Omental fat pad (tissue), 4 donors: ENCODE measurements around the gene MYO10. TPM values are rescaled to one million over a fixed set of nuclear protein-coding genes. Genes with fewer than 3 reads are reported as not detected.

ENCODE experiments used
- ATAC-seq: fragments of 150-250 bp; one replicate; pipeline ENCODE4 v1.9.1; 2016; ENCODE audit warnings: mild to moderate bottlenecking, moderate library complexity; ENCODE audit not compliant: low FRiP score
- DNase-seq: peaks from one replicate; pipeline ENCODE4 v3.0.0-alpha.2; 2019; ENCODE audit warnings: low spot score
- total RNA-seq, 4 donors: library from RNA; depleted of rRNA; stranded (reverse); fragments of >200 nt; gene quantifications; one replicate each; pipeline ENCODE4 v1.1.0, GENCODE V29; 2016
- TF ChIP-seq, protein P1 (sequence below), 3 donors: fragments of 450-650 bp; IDR thresholded peaks; one replicate each; pipeline ENCODE4 v1.5.1; 2016 to 2017; ENCODE audit warnings: antibody characterized with exemption in 3 of 3, mild to moderate bottlenecking in 3 of 3, moderate library complexity in 2 of 3

MYO10 gene
- total RNA-seq, 4 donors from 2014 or later = 12.1 to 35.8 (median 17.7) TPM

DNA sequence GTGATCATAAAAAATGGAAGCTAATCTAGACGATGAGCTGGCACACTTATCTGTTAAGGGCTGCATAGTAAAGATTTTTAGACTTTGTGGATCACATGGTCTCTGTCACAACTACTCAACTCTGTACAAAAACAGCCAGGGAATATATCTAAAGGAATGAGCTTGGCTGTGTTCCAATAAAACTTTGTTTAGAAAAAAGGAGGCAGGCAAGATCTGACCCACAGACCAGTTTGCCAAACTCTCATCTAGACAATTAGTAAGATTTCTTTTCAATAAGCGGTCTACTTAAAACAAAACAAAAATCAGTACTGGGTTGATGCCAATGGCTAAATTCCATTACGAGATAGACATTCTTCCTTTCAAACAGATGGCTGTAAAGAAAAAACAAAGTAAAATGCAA is 266.3 kb downstream of the MYO10 start:
- ATAC-seq = peak; percentile 33
- TF ChIP-seq, protein P1, sequence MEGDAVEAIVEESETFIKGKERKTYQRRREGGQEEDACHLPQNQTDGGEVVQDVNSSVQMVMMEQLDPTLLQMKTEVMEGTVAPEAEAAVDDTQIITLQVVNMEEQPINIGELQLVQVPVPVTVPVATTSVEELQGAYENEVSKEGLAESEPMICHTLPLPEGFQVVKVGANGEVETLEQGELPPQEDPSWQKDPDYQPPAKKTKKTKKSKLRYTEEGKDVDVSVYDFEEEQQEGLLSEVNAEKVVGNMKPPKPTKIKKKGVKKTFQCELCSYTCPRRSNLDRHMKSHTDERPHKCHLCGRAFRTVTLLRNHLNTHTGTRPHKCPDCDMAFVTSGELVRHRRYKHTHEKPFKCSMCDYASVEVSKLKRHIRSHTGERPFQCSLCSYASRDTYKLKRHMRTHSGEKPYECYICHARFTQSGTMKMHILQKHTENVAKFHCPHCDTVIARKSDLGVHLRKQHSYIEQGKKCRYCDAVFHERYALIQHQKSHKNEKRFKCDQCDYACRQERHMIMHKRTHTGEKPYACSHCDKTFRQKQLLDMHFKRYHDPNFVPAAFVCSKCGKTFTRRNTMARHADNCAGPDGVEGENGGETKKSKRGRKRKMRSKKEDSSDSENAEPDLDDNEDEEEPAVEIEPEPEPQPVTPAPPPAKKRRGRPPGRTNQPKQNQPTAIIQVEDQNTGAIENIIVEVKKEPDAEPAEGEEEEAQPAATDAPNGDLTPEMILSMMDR (IDR thresholded peaks at IDR 0.05) = no peak
- no peak for DNase-seq

- TF ChIP-seq, protein P1 (IDR thresholded peaks at IDR 0.05) = no peak
- no peak for DNase-seq
- ATAC-seq = no peak
Observed at GRCh38 chr5:16668631-16669030, 267.5 kb downstream of the MYO10 start.

DNA sequence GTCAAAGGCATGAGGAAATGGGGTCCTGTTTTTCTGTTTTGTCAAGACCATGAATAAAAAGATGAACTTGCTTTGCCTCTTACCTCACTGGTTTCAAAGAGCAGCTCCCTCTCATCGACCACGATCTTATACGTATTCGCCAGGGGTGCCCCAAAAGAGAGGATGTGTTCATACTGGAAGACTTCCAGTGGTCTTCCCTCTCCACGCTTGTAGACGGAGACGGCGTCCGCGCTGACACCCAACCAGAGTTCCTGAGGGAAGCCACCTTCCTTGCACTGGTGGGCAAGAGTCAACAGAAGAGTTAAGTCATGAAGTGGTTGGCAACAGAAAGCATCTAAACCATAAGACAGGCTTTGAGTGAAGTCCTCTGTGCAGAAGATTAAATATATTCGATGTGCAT is 267.9 kb downstream of the MYO10 start:
- ATAC-seq (no peak), DNase-seq (no peak)
- TF ChIP-seq, protein P1 (IDR thresholded peaks at IDR 0.05) = no peak

DNA sequence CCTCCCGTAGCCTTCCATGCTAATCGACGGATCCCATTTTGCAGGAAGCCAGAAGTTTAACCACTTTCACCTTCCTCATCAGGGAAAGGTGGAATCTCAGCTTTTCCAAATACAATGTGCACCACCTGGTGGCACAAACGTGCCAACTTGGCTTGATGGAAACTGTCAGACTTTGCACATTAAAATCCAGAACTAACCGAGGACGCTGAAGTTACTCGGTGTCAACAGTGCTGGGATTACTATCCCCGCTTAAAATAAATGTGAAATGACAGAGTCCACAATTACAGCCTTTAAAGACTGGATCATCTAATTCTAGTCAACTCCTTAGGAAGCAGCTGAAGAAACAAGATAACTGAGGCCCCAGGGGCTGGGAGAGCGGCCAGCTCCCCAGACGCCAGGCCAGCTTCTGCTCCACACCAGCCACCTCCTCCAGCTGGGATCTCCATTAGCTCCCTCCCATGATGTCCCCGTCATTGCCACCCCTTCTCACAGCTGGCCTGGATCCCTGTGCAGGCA is 269.1 kb downstream of the MYO10 start:
- TF ChIP-seq, protein P1 (IDR thresholded peaks at IDR 0.05) = peak in 1 of 3 donors; percentile 12
- ATAC-seq (peak; percentile 60), DNase-seq (no peak)

GRCh38 chr5:16666130-16666882 is 269.8 kb downstream of the MYO10 start:
- ATAC-seq (peak; percentile 10), DNase-seq (no peak)
- TF ChIP-seq, protein P1 (IDR thresholded peaks at IDR 0.05) = no peak

GRCh38 chr5:16665601-16666000 is 270.5 kb downstream of the MYO10 start:
- TF ChIP-seq, protein P1 (IDR thresholded peaks at IDR 0.05) = no peak
- ATAC-seq (no peak), DNase-seq (no peak)

GRCh38 chr5:16664368-16664767 is 271.7 kb downstream of the MYO10 start:
- TF ChIP-seq, protein P1 (IDR thresholded peaks at IDR 0.05) = no peak
- DNase-seq = no peak
- no peak for ATAC-seq
